ENCODE results near the gene SUPV3L1.

GRCh38 chr10:69202332-69202731 lies 22.3 kb downstream of the SUPV3L1 start:
- no peak for TF ChIP-seq POLR2A (IDR thresholded peaks at IDR 0.05)
- TF ChIP-seq, protein P1, sequence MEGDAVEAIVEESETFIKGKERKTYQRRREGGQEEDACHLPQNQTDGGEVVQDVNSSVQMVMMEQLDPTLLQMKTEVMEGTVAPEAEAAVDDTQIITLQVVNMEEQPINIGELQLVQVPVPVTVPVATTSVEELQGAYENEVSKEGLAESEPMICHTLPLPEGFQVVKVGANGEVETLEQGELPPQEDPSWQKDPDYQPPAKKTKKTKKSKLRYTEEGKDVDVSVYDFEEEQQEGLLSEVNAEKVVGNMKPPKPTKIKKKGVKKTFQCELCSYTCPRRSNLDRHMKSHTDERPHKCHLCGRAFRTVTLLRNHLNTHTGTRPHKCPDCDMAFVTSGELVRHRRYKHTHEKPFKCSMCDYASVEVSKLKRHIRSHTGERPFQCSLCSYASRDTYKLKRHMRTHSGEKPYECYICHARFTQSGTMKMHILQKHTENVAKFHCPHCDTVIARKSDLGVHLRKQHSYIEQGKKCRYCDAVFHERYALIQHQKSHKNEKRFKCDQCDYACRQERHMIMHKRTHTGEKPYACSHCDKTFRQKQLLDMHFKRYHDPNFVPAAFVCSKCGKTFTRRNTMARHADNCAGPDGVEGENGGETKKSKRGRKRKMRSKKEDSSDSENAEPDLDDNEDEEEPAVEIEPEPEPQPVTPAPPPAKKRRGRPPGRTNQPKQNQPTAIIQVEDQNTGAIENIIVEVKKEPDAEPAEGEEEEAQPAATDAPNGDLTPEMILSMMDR (IDR thresholded peaks at IDR 0.05) = no peak
